GM18951 (cell line): ENCODE results near the gene ESR2.
"Not testable (repeated sequence)": the region's sequence is repeated elsewhere in the genome, so short reads cannot be mapped to it uniquely, and the experiment has no call there.

Experiments used
- POLR2A ChIP-seq: IDR thresholded peaks from 4 replicates; pipeline ENCODE4 v1.6.1; 2011; ENCODE audit warnings: mild to moderate bottlenecking; ENCODE audit not compliant: insufficient read length, insufficient read depth; ENCODE audit errors: extremely low read depth
- in situ Hi-C: fragments of 300-500 bp; cut with MboI; formaldehyde crosslinking; loops from one replicate; pipeline ENCODE4 v1.12.0; 2022; ENCODE audit warnings: low sequenced_read_pairs, mixed read lengths, inconsistent platforms; ENCODE audit not compliant: unreplicated experiment

ESR2 gene

GRCh38 chr14:64195199-64195598 lies 99.0 kb downstream of the ESR2 start:
- TF ChIP-seq POLR2A: no peak
- in situ Hi-C loops: no loop called here

DNA sequence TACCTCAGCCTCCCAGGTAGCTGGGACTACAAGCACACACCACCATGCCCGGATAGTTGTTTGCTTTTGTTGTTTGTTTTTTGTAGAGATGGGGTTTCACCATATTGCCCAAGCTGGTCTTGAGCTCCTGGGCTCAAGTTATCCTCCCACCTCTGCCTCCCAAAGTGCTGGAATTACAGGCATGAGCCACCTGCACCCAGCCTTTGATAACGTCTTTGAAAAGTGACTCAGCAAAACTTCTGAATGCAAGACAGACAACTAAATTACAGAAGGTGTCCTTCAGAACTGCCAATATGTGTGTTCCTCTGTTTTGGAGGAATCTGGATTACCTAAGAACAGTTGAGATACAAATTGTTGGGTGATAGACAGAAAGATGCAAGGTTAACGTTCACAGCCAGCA lies 99.8 kb downstream of the ESR2 start:
- in situ Hi-C loops: no loop called here
- no peak for TF ChIP-seq POLR2A

DNA sequence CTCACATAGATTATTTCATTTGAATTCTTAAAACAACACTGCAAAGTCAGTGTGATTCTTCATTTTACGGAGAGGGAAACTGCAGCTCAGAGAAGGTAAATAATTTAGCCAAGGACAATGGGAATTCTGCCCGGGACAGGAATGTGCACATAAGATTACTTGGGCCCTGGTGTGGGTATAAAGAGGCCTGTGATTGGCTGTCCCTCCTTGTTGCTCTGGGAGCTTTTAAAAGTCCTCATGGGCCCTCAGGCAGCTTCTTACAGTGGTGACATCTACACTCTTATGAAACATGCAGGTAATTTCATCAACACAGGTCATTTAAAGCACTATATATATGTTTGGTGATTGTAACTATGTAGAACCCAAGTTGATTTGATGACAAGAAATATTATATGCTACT lies 100.3 kb downstream of the ESR2 start:
- in situ Hi-C loops: no loop called here
- no peak for TF ChIP-seq POLR2A

- no peak for TF ChIP-seq POLR2A
- in situ Hi-C loops: no loop called here
Measured at GRCh38 chr14:64191756-64192155, 102.4 kb downstream of the ESR2 start.

DNA sequence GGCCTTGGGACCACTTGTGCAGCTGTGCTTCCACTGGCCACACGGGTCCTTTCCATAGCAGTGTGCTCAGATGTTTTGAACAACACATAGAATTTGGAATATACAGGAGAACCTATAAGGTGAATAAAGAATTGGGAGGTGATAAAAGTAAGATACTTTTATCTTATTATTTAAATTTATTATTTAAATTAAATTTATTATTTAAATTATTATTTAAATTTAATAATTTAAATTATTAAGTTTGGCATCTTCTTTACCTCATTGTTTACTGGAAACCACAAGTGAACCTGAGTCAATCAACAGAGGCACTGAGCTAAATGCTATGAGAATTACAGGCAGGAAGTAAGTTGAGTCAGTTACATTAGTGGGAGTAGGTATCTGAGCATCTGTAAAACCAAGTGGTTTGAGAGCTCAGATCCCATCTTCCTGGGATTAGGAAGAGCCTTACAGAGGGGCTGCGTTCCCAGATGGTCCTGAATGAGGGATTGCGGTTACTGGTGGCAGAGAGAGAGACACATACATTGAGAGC lies 103.1 kb downstream of the ESR2 start:
- TF ChIP-seq POLR2A: no peak
- in situ Hi-C loops: no loop called here

DNA sequence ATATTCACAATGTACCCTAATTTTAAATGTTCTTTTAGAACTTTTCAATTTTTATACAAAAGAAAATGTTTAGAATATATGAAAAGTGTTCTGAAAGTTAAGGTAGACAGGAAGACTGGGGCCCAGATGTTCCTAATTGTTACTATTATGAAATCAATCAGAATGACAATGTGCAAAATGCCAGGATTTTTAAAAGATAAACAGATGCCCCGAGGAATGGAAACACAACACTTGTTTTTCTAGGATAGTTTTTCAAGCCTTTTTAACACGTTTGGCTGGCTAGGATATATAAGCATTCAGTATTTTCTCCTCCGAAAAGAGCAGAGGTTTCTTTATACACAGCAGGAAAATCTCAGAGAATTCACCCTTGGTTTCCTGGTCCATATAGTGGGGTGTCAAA lies 106.8 kb downstream of the ESR2 start:
- in situ Hi-C loops: no loop called here
- no peak for TF ChIP-seq POLR2A

DNA sequence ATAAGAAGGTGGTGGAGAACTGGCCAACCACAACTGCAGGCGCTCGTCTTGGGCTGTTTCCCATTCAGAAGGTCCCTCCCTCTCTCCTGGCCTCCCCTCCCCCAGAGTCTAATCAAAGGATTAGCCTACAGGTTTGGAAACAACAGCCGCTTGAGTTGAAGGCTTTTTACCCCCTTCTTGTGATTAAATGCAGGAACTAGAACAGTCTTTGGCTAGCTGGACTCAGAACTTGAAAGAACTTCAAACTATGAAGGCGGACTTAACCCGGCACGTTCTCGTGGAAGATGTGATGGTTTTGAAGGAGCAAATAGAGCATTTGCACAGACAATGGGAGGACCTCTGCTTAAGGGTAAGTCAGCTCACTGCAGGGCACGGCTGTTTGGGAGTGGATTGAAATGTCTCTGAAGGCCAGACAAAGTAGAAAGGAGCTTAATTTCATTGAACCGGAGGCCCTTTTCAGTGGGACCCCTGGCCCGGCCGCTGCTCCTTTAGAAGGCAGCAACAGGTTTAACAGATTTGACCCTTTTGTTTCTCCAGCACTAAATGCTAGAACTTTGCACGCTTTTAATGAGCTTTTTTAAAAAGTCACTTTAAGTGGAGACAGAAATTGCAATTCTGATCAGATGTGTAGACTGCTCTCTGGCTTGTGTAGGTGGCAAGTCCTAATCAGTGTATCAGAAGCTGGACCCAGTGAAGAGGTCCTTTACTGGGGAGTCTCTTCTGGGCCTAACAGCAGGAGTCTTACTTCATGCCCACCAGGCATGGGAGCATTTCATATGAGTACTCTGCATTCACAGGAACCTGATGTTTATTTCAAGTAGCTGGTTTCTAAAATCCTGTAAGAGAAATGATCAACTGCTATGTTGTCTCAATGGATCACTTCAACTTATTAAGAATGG lies 107.7 kb downstream of the ESR2 start:
- in situ Hi-C loops: no loop called here

DNA sequence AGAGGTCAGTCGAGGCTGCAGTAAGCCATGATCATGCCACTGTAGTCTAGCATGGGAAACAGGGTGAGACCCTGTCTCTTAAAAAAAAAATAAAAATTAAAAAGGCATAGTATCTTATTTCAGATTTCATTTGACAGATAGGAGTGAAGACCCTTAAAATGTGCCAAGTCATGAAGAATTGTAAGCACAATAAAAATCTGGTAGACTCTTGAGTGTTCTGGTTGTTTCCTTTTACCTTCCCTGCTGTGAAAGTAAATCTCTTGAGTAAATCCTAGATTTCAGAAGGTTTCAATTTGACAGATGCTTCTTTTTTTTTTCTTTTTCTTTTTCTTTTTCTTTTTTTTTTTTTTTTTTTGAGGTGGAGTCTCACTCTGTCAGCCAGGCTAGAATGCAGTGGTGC lies 109.0 kb downstream of the ESR2 start:
- TF ChIP-seq POLR2A: no peak
- in situ Hi-C loops: no loop called here

More for the DNA sequence above, 107.7 kb downstream of the ESR2 start:
- TF ChIP-seq POLR2A: no peak

- in situ Hi-C loops: no loop called here
- TF ChIP-seq POLR2A: no peak
Measured at GRCh38 chr14:64184103-64184729, 110.0 kb downstream of the ESR2 start.

DNA sequence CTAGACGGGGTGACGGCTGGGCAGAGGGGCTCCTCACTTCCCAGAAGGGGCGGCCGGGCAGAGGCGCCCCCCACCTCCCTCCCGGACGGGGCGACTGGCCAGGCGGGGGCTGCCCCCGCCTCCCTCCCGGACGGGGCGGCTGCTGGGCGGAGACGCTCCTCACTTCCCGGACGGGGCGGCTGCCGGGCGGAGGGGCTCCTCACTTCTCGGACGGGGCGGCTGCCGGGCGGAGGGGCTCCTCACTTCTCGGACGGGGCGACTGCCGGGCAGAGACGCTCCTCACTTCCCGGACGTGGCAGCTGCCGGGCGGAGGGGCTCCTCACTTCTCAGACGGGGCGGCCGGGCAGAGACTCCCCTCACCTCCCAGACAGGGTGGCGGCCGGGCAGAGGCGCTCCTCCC lies 111.3 kb downstream of the ESR2 start:
- in situ Hi-C loops: not testable (repeated sequence)

DNA sequence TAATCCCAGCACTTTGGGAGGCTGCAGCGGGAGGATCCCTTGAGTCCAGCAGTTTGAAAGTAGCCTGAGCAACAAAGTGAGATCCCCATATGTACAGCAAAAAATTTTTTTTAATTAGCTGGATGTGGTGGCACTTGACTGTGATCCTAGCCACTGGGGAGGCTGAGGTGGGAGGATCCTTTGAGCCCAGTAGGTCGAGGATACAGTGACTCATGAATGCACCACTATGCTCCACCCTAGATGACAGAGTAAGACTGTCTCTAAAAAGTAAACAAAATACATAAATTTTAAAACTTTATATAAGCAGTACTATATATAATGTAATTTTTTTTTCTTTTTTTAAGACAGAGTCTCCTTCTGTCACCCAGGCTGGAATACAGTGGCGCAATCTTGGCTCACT lies 115.4 kb downstream of the ESR2 start:
- in situ Hi-C loops: no loop called here
- no peak for TF ChIP-seq POLR2A

GRCh38 chr14:64176330-64176729 lies 117.8 kb downstream of the ESR2 start:
- TF ChIP-seq POLR2A: no peak
- in situ Hi-C loops: no loop called here

DNA sequence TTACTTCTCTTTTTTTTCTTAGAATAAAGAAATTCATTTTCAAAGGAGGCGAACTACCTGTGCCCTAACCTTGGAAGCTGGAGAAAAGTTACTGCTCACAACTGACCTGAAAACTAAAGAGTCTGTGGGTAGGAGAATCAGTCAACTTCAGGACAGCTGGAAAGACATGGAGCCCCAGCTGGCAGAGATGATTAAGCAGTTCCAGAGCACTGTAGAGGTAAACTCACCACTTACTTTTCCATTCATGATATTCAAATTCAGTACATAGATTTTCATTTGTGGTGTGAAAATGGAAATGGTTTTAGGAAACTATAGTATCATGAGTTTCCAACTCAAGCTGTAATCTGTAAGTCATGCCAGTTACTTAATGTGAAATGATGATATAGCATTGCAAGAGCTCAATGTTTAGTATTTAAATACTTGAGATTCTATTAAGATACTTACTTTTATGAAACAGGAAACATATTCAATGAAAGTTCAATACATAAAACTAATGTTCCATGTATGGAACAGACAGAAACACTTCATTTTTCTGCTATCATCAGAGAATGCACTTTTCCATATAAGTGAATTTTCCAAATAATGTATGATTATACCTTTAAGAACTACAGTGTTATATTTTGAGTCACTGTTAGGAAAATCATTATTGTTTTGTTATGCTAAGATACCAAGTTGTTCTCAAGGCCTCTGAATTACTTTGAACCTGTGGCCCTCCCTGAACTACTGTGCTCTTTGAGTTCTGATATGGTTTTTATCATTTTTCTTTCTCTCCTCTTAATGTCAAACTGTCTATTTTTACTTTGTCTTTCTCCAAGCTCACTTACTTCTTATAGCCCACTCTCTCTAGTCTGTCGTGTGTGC lies 119.0 kb downstream of the ESR2 start:
- in situ Hi-C loops: no loop called here
- TF ChIP-seq POLR2A: no peak

DNA sequence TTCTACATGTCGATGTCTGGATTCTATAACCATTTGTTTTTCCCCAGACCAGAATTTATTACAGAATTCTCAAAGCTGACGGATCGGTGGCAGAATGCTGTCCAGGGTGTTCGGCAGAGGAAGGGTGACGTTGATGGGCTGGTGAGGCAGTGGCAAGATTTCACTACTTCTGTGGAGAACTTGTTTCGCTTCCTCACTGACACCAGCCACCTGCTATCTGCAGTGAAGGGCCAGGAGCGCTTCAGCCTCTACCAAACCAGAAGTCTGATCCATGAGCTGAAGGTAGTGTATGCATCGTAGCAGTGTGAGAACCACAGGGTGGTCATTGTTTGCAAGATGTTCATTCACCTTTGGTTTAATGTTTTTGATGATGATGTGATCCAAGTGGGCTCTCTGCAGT lies 124.0 kb downstream of the ESR2 start:
- TF ChIP-seq POLR2A: no peak
- in situ Hi-C loops: no loop called here

DNA sequence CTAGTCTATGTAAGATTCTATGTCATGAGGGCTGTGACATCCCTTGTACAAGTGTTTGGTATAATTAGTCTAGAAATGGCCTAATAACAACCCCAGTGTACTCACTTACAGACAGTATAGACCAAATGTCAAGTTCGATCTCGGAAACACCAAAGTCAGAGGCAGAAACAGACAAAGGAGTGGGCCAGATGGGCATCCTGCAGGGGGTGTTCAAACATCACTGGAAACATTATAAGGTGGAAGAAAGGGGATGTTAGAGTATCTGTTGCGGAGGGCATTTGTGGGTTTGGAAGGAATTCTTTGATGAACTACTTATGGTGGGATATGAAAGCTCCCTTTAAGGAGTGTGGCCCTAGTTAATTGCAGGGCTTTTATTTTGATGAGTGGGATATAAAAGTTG lies 134.6 kb downstream of the ESR2 start:
- TF ChIP-seq POLR2A: no peak
- in situ Hi-C loops: no loop called here
